Dedifferentiated amniotic fluid mesenchymal stem cell (primary cell): ENCODE results near the gene SERINC3.

Experiments used
- DNase-seq: peaks from one replicate; pipeline ENCODE4 v3.0.0-alpha.2; 2016; ENCODE audit errors: extremely low spot score

The SERINC3 gene

GRCh38 chr20:44532981-44533331 lies 11.1 kb upstream of the SERINC3 start:
- DNase-seq = no peak

GRCh38 chr20:44532259-44532980 lies 10.6 kb upstream of the SERINC3 start:
- no peak for DNase-seq

- no peak for DNase-seq
Observed at GRCh38 chr20:44528309-44528708, 6.4 kb upstream of the SERINC3 start.

GRCh38 chr20:44527716-44528199 lies 5.9 kb upstream of the SERINC3 start:
- DNase-seq = no peak

- no peak for DNase-seq
Observed at GRCh38 chr20:44526129-44526528, 4.3 kb upstream of the SERINC3 start.

- no peak for DNase-seq
Observed at GRCh38 chr20:44523746-44524145, 1.9 kb upstream of the SERINC3 start.

GRCh38 chr20:44522841-44523240 lies 971 bp upstream of the SERINC3 start:
- DNase-seq = no peak

GRCh38 chr20:44520881-44521280 lies 989 bp downstream of the SERINC3 start:
- DNase-seq = no peak

- DNase-seq = no peak
Observed at GRCh38 chr20:44518248-44518647, 3.6 kb downstream of the SERINC3 start.

- no peak for DNase-seq
Observed at GRCh38 chr20:44517454-44517853, 4.4 kb downstream of the SERINC3 start.

GRCh38 chr20:44516491-44516890 lies 5.4 kb downstream of the SERINC3 start:
- no peak for DNase-seq

- DNase-seq = no peak
Observed at GRCh38 chr20:44513871-44514270, 8.0 kb downstream of the SERINC3 start.

GRCh38 chr20:44509762-44510161 lies 12.1 kb downstream of the SERINC3 start:
- no peak for DNase-seq

GRCh38 chr20:44504402-44505307 lies 17.2 kb downstream of the SERINC3 start:
- DNase-seq = no peak

GRCh38 chr20:44502968-44503367 lies 18.9 kb downstream of the SERINC3 start:
- DNase-seq = no peak

GRCh38 chr20:44501448-44501847 lies 20.4 kb downstream of the SERINC3 start:
- peak; percentile 63 for DNase-seq

GRCh38 chr20:44500221-44500620 lies 21.6 kb downstream of the SERINC3 start:
- no peak for DNase-seq

GRCh38 chr20:44497761-44498160 lies 24.1 kb downstream of the SERINC3 start:
- DNase-seq = no peak

- peak; percentile 50 for DNase-seq
Observed at GRCh38 chr20:44496976-44497375, 24.9 kb downstream of the SERINC3 start.

- DNase-seq = peak; percentile 40
Observed at GRCh38 chr20:44495802-44496481, 25.9 kb downstream of the SERINC3 start.

GRCh38 chr20:44495257-44495656 lies 26.6 kb downstream of the SERINC3 start:
- DNase-seq = peak; percentile 33

GRCh38 chr20:44494681-44495080 lies 27.2 kb downstream of the SERINC3 start:
- DNase-seq = no peak
